Neuronal stem cell (in vitro differentiated cells): Measurements from ENCODE around the gene LDB2.

Experiments
- DNase-seq: peaks from one replicate; pipeline ENCODE4 v3.0.0-alpha.2; 2013; ENCODE audit warnings: low spot score
- H2AFZ ChIP-seq: one replicate; pipeline ENCODE4 v1.6.1; 2013; ENCODE audit warnings: mild to moderate bottlenecking, low read length, inconsistent platforms
- H2AK5ac ChIP-seq: 2 replicates; pipeline ENCODE4 v1.6.1; 2013; ENCODE audit warnings: low read depth, mild to moderate bottlenecking, inconsistent platforms, low read length, moderate library complexity, mixed read lengths
- H2BK120ac ChIP-seq: 2 replicates; pipeline ENCODE4 v1.6.1; 2013; ENCODE audit warnings: low read depth, mild to moderate bottlenecking, inconsistent platforms, low read length, moderate library complexity, mixed read lengths
- H2BK12ac ChIP-seq: one replicate; pipeline ENCODE4 v1.6.1; 2013; ENCODE audit warnings: low read length, inconsistent platforms
- H2BK15ac ChIP-seq: 2 replicates; pipeline ENCODE4 v1.6.1; 2013; ENCODE audit warnings: mild to moderate bottlenecking, low read length, inconsistent platforms, mixed read lengths
- H2BK5ac ChIP-seq: one replicate; pipeline ENCODE4 v1.6.1; 2013; ENCODE audit warnings: inconsistent platforms, mild to moderate bottlenecking, low read length, moderate library complexity
- H3K14ac ChIP-seq: one replicate; pipeline ENCODE4 v1.6.1; 2013; ENCODE audit warnings: low read length, inconsistent platforms
- H3K18ac ChIP-seq: 2 replicates; pipeline ENCODE4 v1.6.1; 2013; ENCODE audit warnings: low read length, inconsistent platforms
- H3K23ac ChIP-seq: 2 replicates; pipeline ENCODE4 v1.6.1; 2013; ENCODE audit warnings: low read depth, mild to moderate bottlenecking, mixed read lengths, low read length, inconsistent platforms; ENCODE audit not compliant: poor library complexity
- H3K27ac ChIP-seq: replicated peaks from 3 replicates; pipeline ENCODE4 v1.5.1; 2013; ENCODE audit warnings: low read length, inconsistent platforms
- H3K27me3 ChIP-seq, 3 experiments: 2 replicates each; pipeline ENCODE4 v1.6.1; 2013; ENCODE audit warnings: low read length in 3 of 3, mild to moderate bottlenecking in 2 of 3, inconsistent platforms in 1 of 3, low read depth in 1 of 3, mixed read lengths in 1 of 3, moderate library complexity in 1 of 3; ENCODE audit not compliant: control insufficient read depth in 3 of 3, insufficient read depth in 3 of 3
- H3K36me3 ChIP-seq, 2 donors: replicated peaks in 1 of 2; 2 replicates each; pipeline ENCODE4 v1.6.1; 2013; ENCODE audit warnings: low read length in 2 of 2; ENCODE audit not compliant: control insufficient read depth in 2 of 2, insufficient read depth in 2 of 2
- H3K4ac ChIP-seq: 2 replicates; pipeline ENCODE4 v1.6.1; 2013; ENCODE audit warnings: inconsistent platforms, mild to moderate bottlenecking, low read length, moderate library complexity
- H3K4me1 ChIP-seq, 2 donors: 1 replicate in 1 of 2; 2 replicates in 1 of 2; pipeline ENCODE4 v1.6.1; 2013; ENCODE audit warnings: low read length in 2 of 2, low read depth in 1 of 2; ENCODE audit not compliant: control insufficient read depth in 2 of 2, insufficient read depth in 1 of 2
- H3K4me2 ChIP-seq: one replicate; pipeline ENCODE4 v1.6.1; 2013; ENCODE audit warnings: mild to moderate bottlenecking, low read length, inconsistent platforms; ENCODE audit not compliant: insufficient read depth, poor library complexity, severe bottlenecking
- H3K4me3 ChIP-seq, 2 donors: 2 replicates each; pipeline ENCODE4 v1.5.1; 2013; ENCODE audit warnings: low read length in 2 of 2, mild to moderate bottlenecking in 2 of 2, inconsistent platforms in 1 of 2, moderate library complexity in 1 of 2
- H3K79me1 ChIP-seq: one replicate; pipeline ENCODE4 v1.6.1; 2013; ENCODE audit warnings: low read depth, mild to moderate bottlenecking, inconsistent platforms, low read length, moderate library complexity
- H3K9ac ChIP-seq: one replicate; pipeline ENCODE4 v1.6.1; 2013; ENCODE audit warnings: mild to moderate bottlenecking, low read depth, low read length, inconsistent platforms; ENCODE audit not compliant: poor library complexity
- H3K9me3 ChIP-seq, 2 donors: replicated peaks in 1 of 2; 2 replicates each; pipeline versions ENCODE3 to v1.6.1; 2013; ENCODE audit warnings: low read length in 2 of 2, mild to moderate bottlenecking in 2 of 2, inconsistent platforms in 1 of 2, low read depth in 1 of 2, mixed read lengths in 1 of 2, moderate library complexity in 1 of 2; ENCODE audit not compliant: control insufficient read depth in 2 of 2, insufficient read depth in 1 of 2
- H4K8ac ChIP-seq: one replicate; pipeline ENCODE4 v1.6.1; 2013; ENCODE audit warnings: low read depth, mild to moderate bottlenecking, inconsistent platforms, low read length, moderate library complexity
- H4K91ac ChIP-seq: one replicate; pipeline ENCODE4 v1.6.1; 2013; ENCODE audit warnings: low read length, low read depth, mild to moderate bottlenecking, inconsistent platforms; ENCODE audit not compliant: poor library complexity
- WGBS, 2 donors: extraction: QIAGEN DNeasy Blood & Tissue Kit; methylation state at CpG; one replicate each; pipeline ENCODE4 v1.1.7; 2013; ENCODE audit warnings: missing lambda C conversion rate in 2 of 2, mixed read lengths in 1 of 2; ENCODE audit not compliant: insufficient read length in 2 of 2, insufficient replicate concordance in 1 of 2; ENCODE audit errors: extremely low coverage in 2 of 2; 5-methylcytosine and 5-hydroxymethylcytosine counted together

LDB2 gene

GRCh38 chr4:16777726-16778125, 120.7 kb downstream of the LDB2 start:
- Histone ChIP-seq H3K4ac (no peak overlapping the region), H2AK5ac (no peak overlapping the region), H3K9me3 (no peaks in the 10 kb centered on the region), H3K4me3 (no peak overlapping the region), H3K9ac (no peak overlapping the region), H2BK12ac (no peak overlapping the region), H3K4me2 (no peak overlapping the region), H2AFZ (no peak overlapping the region), H3K23ac (no peak overlapping the region), H3K18ac (no peak overlapping the region), H4K91ac (no peak overlapping the region), H3K79me1 (no peaks in the 10 kb centered on the region), H3K27me3 (no peaks in the 10 kb centered on the region), H2BK15ac (no peak overlapping the region), H3K4me1 (no peaks in the 10 kb centered on the region), H2BK5ac (no peak overlapping the region), H3K36me3 (no peaks in the 10 kb centered on the region), H2BK120ac (no peak overlapping the region), H3K14ac (no peak overlapping the region), H4K8ac (no peak overlapping the region), H3K27ac (no peak overlapping the region)
- no peak for DNase-seq
- WGBS, 2 donors, result no CpG with 5 or more reads among the region's 3 CpGs

GRCh38 chr4:16775411-16776154, 122.9 kb downstream of the LDB2 start:
- H3K27me3 ChIP-seq, result no peaks in the 10 kb centered on the region
- no peak overlapping the region for H3K23ac ChIP-seq
- H3K14ac ChIP-seq, result no peak overlapping the region
- H3K4ac ChIP-seq, result no peak overlapping the region
- H3K9me3 ChIP-seq, result no peaks in the 10 kb centered on the region
- no peak overlapping the region for H3K4me3 ChIP-seq
- H3K27ac ChIP-seq, result no peak overlapping the region
- H2BK12ac ChIP-seq, result no peak overlapping the region
- no peaks in the 10 kb centered on the region for H3K4me1 ChIP-seq
- no peak overlapping the region for H3K9ac ChIP-seq
- no peak overlapping the region for H3K4me2 ChIP-seq
- no peak overlapping the region for H2AK5ac ChIP-seq
- H4K8ac ChIP-seq, result no peak overlapping the region
- DNase-seq, result no peak
- no CpG with 5 or more reads among the region's 5 CpGs for WGBS, 2 donors
- no peak overlapping the region for H4K91ac ChIP-seq
- H3K79me1 ChIP-seq, result no peaks in the 10 kb centered on the region
- no peak overlapping the region for H2BK15ac ChIP-seq
- H2BK120ac ChIP-seq, result no peak overlapping the region
- H3K18ac ChIP-seq, result no peak overlapping the region
- H2AFZ ChIP-seq, result no peak overlapping the region
- H2BK5ac ChIP-seq, result no peak overlapping the region
- no peaks in the 10 kb centered on the region for H3K36me3 ChIP-seq

GRCh38 chr4:16772366-16772850, 126.0 kb downstream of the LDB2 start:
- no peaks in the 10 kb centered on the region for H3K79me1 ChIP-seq
- H3K4me3 ChIP-seq, result no peak overlapping the region
- no peak overlapping the region for H2BK120ac ChIP-seq
- H3K23ac ChIP-seq, result no peak overlapping the region
- no peaks in the 10 kb centered on the region for H3K9me3 ChIP-seq
- no peak overlapping the region for H3K9ac ChIP-seq
- no peak overlapping the region for H2AK5ac ChIP-seq
- H4K91ac ChIP-seq, result no peak overlapping the region
- H2BK12ac ChIP-seq, result no peak overlapping the region
- H3K27me3 ChIP-seq, result no peaks in the 10 kb centered on the region
- no peak overlapping the region for H3K18ac ChIP-seq
- H3K27ac ChIP-seq, result no peak overlapping the region
- H2BK5ac ChIP-seq, result no peak overlapping the region
- H2BK15ac ChIP-seq, result no peak overlapping the region
- no peaks in the 10 kb centered on the region for H3K4me1 ChIP-seq
- no peak for DNase-seq
- H3K36me3 ChIP-seq, result no peaks in the 10 kb centered on the region
- no peak overlapping the region for H3K4ac ChIP-seq
- no peak overlapping the region for H3K14ac ChIP-seq
- H2AFZ ChIP-seq, result no peak overlapping the region
- H4K8ac ChIP-seq, result no peak overlapping the region
- no peak overlapping the region for H3K4me2 ChIP-seq
- WGBS, 2 donors, result no CpG with 5 or more reads among the region's 2 CpGs

- no peak overlapping the region for H3K14ac ChIP-seq
- H2AFZ ChIP-seq, result no peak overlapping the region
- H3K27me3 ChIP-seq, result no peaks in the 10 kb centered on the region
- H3K9ac ChIP-seq, result no peak overlapping the region
- H2AK5ac ChIP-seq, result no peak overlapping the region
- no CpG with 5 or more reads among the region's 6 CpGs for WGBS, 2 donors
- no peak overlapping the region for H4K91ac ChIP-seq
- no peak overlapping the region for H2BK12ac ChIP-seq
- no peaks in the 10 kb centered on the region for H3K79me1 ChIP-seq
- H2BK120ac ChIP-seq, result no peak overlapping the region
- H3K9me3 ChIP-seq, result no peaks in the 10 kb centered on the region
- no peak overlapping the region for H3K18ac ChIP-seq
- no peak overlapping the region for H2BK15ac ChIP-seq
- H3K4me2 ChIP-seq, result no peak overlapping the region
- no peak for DNase-seq
- H3K4me1 ChIP-seq, result no peaks in the 10 kb centered on the region
- no peak overlapping the region for H4K8ac ChIP-seq
- no peaks in the 10 kb centered on the region for H3K36me3 ChIP-seq
- H3K27ac ChIP-seq, result no peak overlapping the region
- H3K23ac ChIP-seq, result no peak overlapping the region
- H3K4me3 ChIP-seq, result no peak overlapping the region
- H2BK5ac ChIP-seq, result no peak overlapping the region
- no peak overlapping the region for H3K4ac ChIP-seq
Observed at GRCh38 chr4:16770710-16771285, 127.6 kb downstream of the LDB2 start.
